Endothelial cell of umbilical vein (primary cell): ENCODE results near the gene PTPRD. TPM values are rescaled to one million over a fixed set of nuclear protein-coding genes. Genes with fewer than 3 reads are reported as not detected.

Experiments
- BruUV-seq: library from RNA; stranded (reverse); fragments of 400-500 nt; replicated peaks from 2 replicates; lab custom pipeline; 2021; lab: Mats Ljungman, UMichigan
- CTCF ChIA-PET: fragments of 300-600, 350-600 bp; sonication (Branson Sonifier 250); formaldehyde crosslinking; loops from one replicate; lab custom pipeline; 2021; ENCODE audit warnings: antibody characterized with exemption, inconsistent platforms; lab: Charles Lee
- POLR2A ChIA-PET: fragments of 300-600, 350-600 bp; sonication (Branson Sonifier 250); formaldehyde crosslinking; loops from one replicate; lab custom pipeline; 2021; ENCODE audit warnings: antibody characterized with exemption, inconsistent platforms; lab: Charles Lee
- DNase-seq: peaks from one replicate; pipeline ENCODE4 v3.0.0-alpha.2; 2011; ENCODE audit warnings: low read depth, low spot score
- FAIRE-seq: peaks from 2 replicates; lab custom pipeline; 2011; peaks lifted over from hg19 to GRCh38; lab: Jason Lieb, UNC
- H2AFZ ChIP-seq: 2 replicates; pipeline ENCODE4 v1.6.0; 2012; ENCODE audit warnings: low read depth, low read length, control low read depth, inconsistent platforms
- H3K27ac ChIP-seq: 2 replicates; pipeline ENCODE4 v1.5.1; 2011; ENCODE audit warnings: low read depth, mild to moderate bottlenecking, control low read depth, low read length, moderate library complexity; ENCODE audit not compliant: insufficient read depth
- H3K27me3 ChIP-seq, 2 experiments: 2 replicates each; pipeline versions ENCODE4 v1.6.0 to v1.6.1; 2011; ENCODE audit warnings: low read length in 2 of 2, mixed read lengths in 1 of 2; ENCODE audit not compliant: control insufficient read depth in 2 of 2, insufficient read depth in 2 of 2
- H3K36me3 ChIP-seq, 2 experiments: 2 replicates in 1 of 2; 3 replicates in 1 of 2; pipeline ENCODE4 v1.5.1; 2011; ENCODE audit warnings: low read length in 2 of 2, mild to moderate bottlenecking in 1 of 2, moderate library complexity in 1 of 2; ENCODE audit not compliant: control insufficient read depth in 2 of 2, insufficient read depth in 2 of 2; ENCODE audit errors: extremely low read depth in 1 of 2
- H3K4me1 ChIP-seq: 3 replicates; pipeline ENCODE4 v1.5.1; 2011; ENCODE audit warnings: mild to moderate bottlenecking, low read length; ENCODE audit not compliant: control insufficient read depth, insufficient read depth; ENCODE audit errors: extremely low read depth
- H3K4me2 ChIP-seq: 2 replicates; pipeline ENCODE4 v1.6.1; 2011; ENCODE audit warnings: low read length, control low read depth, mixed read lengths; ENCODE audit not compliant: insufficient read depth
- H3K4me3 ChIP-seq, 3 experiments: fragments of 200-600 bp in 1 of 3; sonication (generic), shearing (Covaris generic) in 1 of 3; replicated peaks in 1 of 3; 2 replicates each; pipeline ENCODE4 v1.5.1; 2011 to 2016; ENCODE audit warnings: control low read depth in 3 of 3, low read length in 3 of 3, mild to moderate bottlenecking in 2 of 3, inconsistent platforms in 1 of 3, low read depth in 1 of 3, moderate library complexity in 1 of 3; ENCODE audit not compliant: insufficient read depth in 1 of 3
- H3K79me2 ChIP-seq: 2 replicates; pipeline ENCODE4 v1.6.0; 2012; ENCODE audit warnings: low read length, inconsistent platforms; ENCODE audit not compliant: control insufficient read depth, insufficient read depth
- H3K9ac ChIP-seq: replicated peaks from 2 replicates; pipeline ENCODE3; 2011; ENCODE audit warnings: low read length, control low read depth; ENCODE audit not compliant: insufficient read depth; ENCODE audit errors: extremely low read depth
- H3K9me1 ChIP-seq: replicated peaks from 3 replicates; pipeline ENCODE4 v1.6.0; 2011; ENCODE audit warnings: mild to moderate bottlenecking, low read length; ENCODE audit not compliant: control insufficient read depth, insufficient read depth; ENCODE audit errors: extremely low read depth
- H3K9me3 ChIP-seq: replicated peaks from 2 replicates; pipeline ENCODE4 v1.5.1; 2012; ENCODE audit warnings: low read length, inconsistent platforms; ENCODE audit not compliant: control insufficient read depth, insufficient read depth
- H4K20me1 ChIP-seq: replicated peaks from 2 replicates; pipeline ENCODE3; 2011; ENCODE audit warnings: mild to moderate bottlenecking, low read length; ENCODE audit not compliant: control insufficient read depth, insufficient read depth; ENCODE audit errors: extremely low read depth
- EZH2 ChIP-seq: IDR thresholded peaks from 2 replicates; pipeline ENCODE4 v1.6.1; 2012; ENCODE audit warnings: borderline replicate concordance, low read depth, mild to moderate bottlenecking, moderate library complexity, low read length, inconsistent platforms; ENCODE audit not compliant: severe bottlenecking
- FOS ChIP-seq: IDR thresholded peaks from 2 replicates; pipeline ENCODE4 v1.6.1; 2011; ENCODE audit warnings: mild to moderate bottlenecking, low read length, moderate library complexity, borderline replicate concordance; ENCODE audit not compliant: insufficient read depth
- GATA2 ChIP-seq: IDR thresholded peaks from 2 replicates; pipeline ENCODE4 v1.7.0; 2011; ENCODE audit warnings: low read depth, mild to moderate bottlenecking, moderate library complexity, mixed read lengths, low read length; ENCODE audit not compliant: insufficient read length, insufficient read depth
- JUN ChIP-seq: IDR thresholded peaks from 2 replicates; pipeline ENCODE4 v1.6.1; 2011; ENCODE audit warnings: borderline replicate concordance, low read depth; ENCODE audit not compliant: insufficient read length, insufficient read depth
- MYC ChIP-seq: IDR thresholded peaks from one replicate; pipeline ENCODE4 v1.6.1; 2011; ENCODE audit warnings: mild to moderate bottlenecking, low read depth, low read length
- POLR2A ChIP-seq: IDR thresholded peaks from 2 replicates; pipeline ENCODE4 v1.6.1; 2012; ENCODE audit warnings: low read depth, mild to moderate bottlenecking, control low read depth, low read length
- POLR2AphosphoS5 ChIP-seq: IDR thresholded peaks from 2 replicates; pipeline ENCODE4 v1.6.1; 2012; ENCODE audit warnings: low read depth, mild to moderate bottlenecking, control low read depth, low read length, moderate library complexity; ENCODE audit not compliant: insufficient read depth
- dilution Hi-C: fragments of 300-500 bp; cut with MboI; formaldehyde crosslinking; loops from one replicate; pipeline ENCODE4 v1.15.0; 2019; ENCODE audit warnings: low sequenced_read_pairs; ENCODE audit not compliant: extremely low pct_ligation_motif_present
- intact Hi-C: fragments of 100-400 bp; cut with micrococcal nuclease; formaldehyde crosslinking; loops from one replicate; pipeline ENCODE4 v1.10.0; 2022
- polyA plus RNA-seq, 4 experiments: library from polyadenylated mRNA; depleted of rRNA in 3 of 4; stranded (reverse) in 3 of 4; unstranded in 1 of 4; fragments of >200 nt; gene quantifications; 2 replicates each; pipeline versions ENCODE4 v1.2.1 to v1.2.3, GENCODE V29; 2011 to 2012; ENCODE audit warnings: missing spikeins in 1 of 4
- total RNA-seq: library from RNA; stranded (reverse); gene quantifications from 2 replicates; pipeline ENCODE4 v1.2.3, GENCODE V29; 2021
- TF ChIP-seq, protein P1 (sequence below), 2 donors: IDR thresholded peaks; 1 replicate in 1 of 2; 2 replicates in 1 of 2; pipeline ENCODE4 v1.5.1; 2011; ENCODE audit warnings: low read length in 2 of 2, mild to moderate bottlenecking in 2 of 2, moderate library complexity in 2 of 2, control low read depth in 1 of 2, inconsistent platforms in 1 of 2, low read depth in 1 of 2; ENCODE audit not compliant: insufficient read depth in 1 of 2; ENCODE audit errors: extremely low read depth in 1 of 2
- TF ChIP-seq, protein P2 (sequence below): IDR thresholded peaks from 2 replicates; pipeline ENCODE4 v1.6.1; 2011; ENCODE audit not compliant: insufficient read depth, insufficient read length

The PTPRD gene
- total and polyA plus RNA-seq, 2 donors (not counting 3 experiments of a cell fraction or from before 2014, with no cell fraction given) = 5.5 to 5.7 TPM

DNA sequence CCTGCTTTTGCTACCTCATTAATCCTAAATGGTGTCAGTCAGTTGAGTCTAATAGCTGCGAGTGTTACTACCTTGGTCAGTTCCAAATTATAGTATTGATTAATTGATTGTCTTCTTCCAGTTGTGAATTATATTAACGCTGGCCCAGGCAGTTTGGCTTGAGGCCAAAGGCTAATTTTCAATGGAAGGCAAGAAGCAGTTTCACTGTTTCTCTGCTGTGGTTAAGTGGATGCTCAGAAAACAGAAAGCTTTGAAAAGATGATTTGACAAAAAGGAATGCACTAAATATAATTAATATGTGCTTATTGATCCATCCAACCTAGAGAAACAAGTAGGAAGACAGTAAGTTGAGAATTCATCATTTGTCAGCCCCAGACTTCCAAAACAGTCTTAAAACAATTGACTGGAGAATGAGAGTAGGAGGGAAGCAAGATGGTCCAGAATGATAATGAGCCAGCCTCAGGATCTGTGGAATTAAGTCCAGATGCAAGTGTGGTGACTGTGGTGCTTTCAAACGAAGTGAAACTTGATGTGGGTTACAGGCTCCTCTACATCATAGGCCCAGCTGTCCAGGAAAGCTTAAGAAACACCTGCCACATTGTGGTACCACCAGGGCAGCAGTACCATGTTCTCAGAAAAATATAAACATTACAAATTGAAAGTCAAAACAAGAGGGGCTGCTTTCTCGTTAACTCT lies 1442.2 kb downstream of the PTPRD start:
- H2AFZ ChIP-seq = no peak overlapping the region
- no peaks in the 10 kb centered on the region for H3K79me2 ChIP-seq
- H3K4me1 ChIP-seq = no peaks in the 10 kb centered on the region
- no peaks in the 10 kb centered on the region for H3K9me1 ChIP-seq
- H3K27ac ChIP-seq = no peak overlapping the region
- POLR2A ChIA-PET = no interaction called here
- no peak for FAIRE-seq
- TF ChIP-seq MYC (no peak), JUN (no peak), POLR2AphosphoS5 (no peak), EZH2 (no peak), FOS (no peak), GATA2 (no peak), POLR2A (no peak)
- TF ChIP-seq, protein P1, sequence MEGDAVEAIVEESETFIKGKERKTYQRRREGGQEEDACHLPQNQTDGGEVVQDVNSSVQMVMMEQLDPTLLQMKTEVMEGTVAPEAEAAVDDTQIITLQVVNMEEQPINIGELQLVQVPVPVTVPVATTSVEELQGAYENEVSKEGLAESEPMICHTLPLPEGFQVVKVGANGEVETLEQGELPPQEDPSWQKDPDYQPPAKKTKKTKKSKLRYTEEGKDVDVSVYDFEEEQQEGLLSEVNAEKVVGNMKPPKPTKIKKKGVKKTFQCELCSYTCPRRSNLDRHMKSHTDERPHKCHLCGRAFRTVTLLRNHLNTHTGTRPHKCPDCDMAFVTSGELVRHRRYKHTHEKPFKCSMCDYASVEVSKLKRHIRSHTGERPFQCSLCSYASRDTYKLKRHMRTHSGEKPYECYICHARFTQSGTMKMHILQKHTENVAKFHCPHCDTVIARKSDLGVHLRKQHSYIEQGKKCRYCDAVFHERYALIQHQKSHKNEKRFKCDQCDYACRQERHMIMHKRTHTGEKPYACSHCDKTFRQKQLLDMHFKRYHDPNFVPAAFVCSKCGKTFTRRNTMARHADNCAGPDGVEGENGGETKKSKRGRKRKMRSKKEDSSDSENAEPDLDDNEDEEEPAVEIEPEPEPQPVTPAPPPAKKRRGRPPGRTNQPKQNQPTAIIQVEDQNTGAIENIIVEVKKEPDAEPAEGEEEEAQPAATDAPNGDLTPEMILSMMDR (IDR thresholded peaks at IDR 0.05; ENCODE audit: extremely low read depth in 1 of 2, insufficient read depth in 1 of 2, low read depth in 1 of 2, low read length in 2 of 2) = no peak
- TF ChIP-seq, protein P2, sequence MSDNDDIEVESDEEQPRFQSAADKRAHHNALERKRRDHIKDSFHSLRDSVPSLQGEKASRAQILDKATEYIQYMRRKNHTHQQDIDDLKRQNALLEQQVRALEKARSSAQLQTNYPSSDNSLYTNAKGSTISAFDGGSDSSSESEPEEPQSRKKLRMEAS = no peak
- no peak overlapping the region for H3K4me2 ChIP-seq
- no peaks in the 10 kb centered on the region for H4K20me1 ChIP-seq
- dilution Hi-C loops = no loop called here
- intact Hi-C loops = no loop called here
- CTCF ChIA-PET = no interaction called here
- no peak overlapping the region for H3K9ac ChIP-seq
- DNase-seq = no peak
- no TSS peak for BruUV-seq
- no peaks in the 10 kb centered on the region for H3K36me3 ChIP-seq
- no peak overlapping the region for H3K4me3 ChIP-seq
- H3K9me3 ChIP-seq = peaks cover 2% of the 10 kb centered on the region
- H3K27me3 ChIP-seq = no peaks in the 10 kb centered on the region
